ACC112 (cell line): ENCODE results near the gene STK11IP.

ENCODE experiments used
- H2AFZ ChIP-seq: fragments of 200-600 bp; sonication (generic); one replicate; pipeline ENCODE4 v1.6.0; 2017; ENCODE audit warnings: antibody characterized with exemption, low read length; ENCODE audit not compliant: unreplicated experiment
- H3K27ac ChIP-seq: fragments of 200-600 bp; sonication (generic); 2 replicates; pipeline ENCODE4 v1.5.1; 2014; ENCODE audit warnings: low read depth, mild to moderate bottlenecking, antibody characterized with exemption, low read length, moderate library complexity
- H3K27me3 ChIP-seq: fragments of 200-600 bp; sonication (generic); 2 replicates; pipeline ENCODE4 v1.6.1; 2014; ENCODE audit warnings: mild to moderate bottlenecking, antibody characterized with exemption, low read length, moderate library complexity, mixed read lengths; ENCODE audit not compliant: insufficient read depth
- H3K36me3 ChIP-seq: fragments of 200-600 bp; sonication (generic); 2 replicates; pipeline ENCODE4 v1.6.1; 2016; ENCODE audit warnings: mild to moderate bottlenecking, antibody characterized with exemption, low read length, moderate library complexity, mixed read lengths; ENCODE audit not compliant: insufficient read depth
- H3K4me1 ChIP-seq: fragments of 200-600 bp; sonication (generic); one replicate; pipeline ENCODE4 v1.6.1; 2016; ENCODE audit warnings: low read length, mixed read lengths; ENCODE audit not compliant: insufficient read depth, unreplicated experiment, control insufficient read depth
- H3K4me3 ChIP-seq: fragments of 200-600 bp; sonication (generic); 2 replicates; pipeline ENCODE4 v1.5.1; 2014; ENCODE audit warnings: mild to moderate bottlenecking, low read depth, low read length
- H3K79me2 ChIP-seq: fragments of 200-600 bp; sonication (generic); one replicate; pipeline ENCODE4 v1.6.0; 2016; ENCODE audit warnings: low read length; ENCODE audit not compliant: control insufficient read depth, unreplicated experiment, insufficient read depth

The STK11IP gene

GRCh38 chr2:219593154-219593553 lies 4.5 kb upstream of the STK11IP start:
- Histone ChIP-seq H3K27me3 (no peaks in the 10 kb centered on the region), H3K27ac (no peak overlapping the region), H3K4me3 (no peak overlapping the region), H3K36me3 (no peaks in the 10 kb centered on the region), H3K79me2 (no peaks in the 10 kb centered on the region), H2AFZ (no peak overlapping the region), H3K4me1 (peaks cover 5% of the 10 kb centered on the region)

GRCh38 chr2:219595256-219595655 lies 2.4 kb upstream of the STK11IP start:
- Histone ChIP-seq H3K79me2 (peaks cover 2% of the 10 kb centered on the region), H3K4me1 (peaks cover 11% of the 10 kb centered on the region), H3K36me3 (no peaks in the 10 kb centered on the region), H3K27me3 (no peaks in the 10 kb centered on the region), H3K27ac (peak overlapping the region; percentile 11; the same call in 1 of the 2 replicates), H3K4me3 (no peak overlapping the region), H2AFZ (peak overlapping the region; percentile 84)

GRCh38 chr2:219596954-219597551 lies 604 bp upstream of the STK11IP start:
- Histone ChIP-seq H3K27me3 (no peaks in the 10 kb centered on the region), H2AFZ (peak overlapping the region; percentile 79), H3K79me2 (peaks cover 2% of the 10 kb centered on the region), H3K4me1 (peaks cover 11% of the 10 kb centered on the region), H3K36me3 (no peaks in the 10 kb centered on the region), H3K4me3 (peak overlapping the region; percentile 90), H3K27ac (peak overlapping the region; percentile 83)

GRCh38 chr2:219598308-219599078 lies 836 bp downstream of the STK11IP start:
- Histone ChIP-seq H3K36me3 (no peaks in the 10 kb centered on the region), H3K4me3 (peak overlapping the region; percentile 90), H3K4me1 (peaks cover 11% of the 10 kb centered on the region), H3K27ac (peak overlapping the region; percentile 83), H2AFZ (peak overlapping the region; percentile 99), H3K79me2 (peaks cover 2% of the 10 kb centered on the region), H3K27me3 (no peaks in the 10 kb centered on the region)

GRCh38 chr2:219603771-219604170 lies 6.1 kb downstream of the STK11IP start:
- no peaks in the 10 kb centered on the region for H3K36me3 ChIP-seq
- peaks cover under 1% of the 10 kb centered on the region for H3K4me1 ChIP-seq
- peaks cover 1% of the 10 kb centered on the region for H3K79me2 ChIP-seq
- H3K27me3 ChIP-seq = no peaks in the 10 kb centered on the region
- no peak overlapping the region for H3K27ac ChIP-seq
- no peak overlapping the region for H2AFZ ChIP-seq
- no peak overlapping the region for H3K4me3 ChIP-seq

- H3K4me1 ChIP-seq = no peaks in the 10 kb centered on the region
- H3K79me2 ChIP-seq = no peaks in the 10 kb centered on the region
- no peak overlapping the region for H3K4me3 ChIP-seq
- H3K27ac ChIP-seq = no peak overlapping the region
- no peak overlapping the region for H2AFZ ChIP-seq
- no peaks in the 10 kb centered on the region for H3K27me3 ChIP-seq
- H3K36me3 ChIP-seq = no peaks in the 10 kb centered on the region
Measured at GRCh38 chr2:219605607-219605954, 7.9 kb downstream of the STK11IP start.

- Histone ChIP-seq H3K27me3 (no peaks in the 10 kb centered on the region), H3K27ac (no peak overlapping the region), H2AFZ (no peak overlapping the region), H3K4me3 (no peak overlapping the region), H3K36me3 (no peaks in the 10 kb centered on the region), H3K79me2 (no peaks in the 10 kb centered on the region), H3K4me1 (no peaks in the 10 kb centered on the region)
Measured at GRCh38 chr2:219607931-219608330, 10.3 kb downstream of the STK11IP start.

GRCh38 chr2:219608399-219608964 lies 10.8 kb downstream of the STK11IP start:
- Histone ChIP-seq H2AFZ (no peak overlapping the region), H3K27ac (no peak overlapping the region), H3K79me2 (no peaks in the 10 kb centered on the region), H3K36me3 (no peaks in the 10 kb centered on the region), H3K4me1 (no peaks in the 10 kb centered on the region), H3K4me3 (no peak overlapping the region), H3K27me3 (no peaks in the 10 kb centered on the region)

- no peak overlapping the region for H3K27ac ChIP-seq
- no peaks in the 10 kb centered on the region for H3K79me2 ChIP-seq
- H3K27me3 ChIP-seq = no peaks in the 10 kb centered on the region
- no peak overlapping the region for H2AFZ ChIP-seq
- H3K4me3 ChIP-seq = no peak overlapping the region
- no peaks in the 10 kb centered on the region for H3K36me3 ChIP-seq
- H3K4me1 ChIP-seq = no peaks in the 10 kb centered on the region
Measured at GRCh38 chr2:219609149-219609750, 11.6 kb downstream of the STK11IP start.

GRCh38 chr2:219611306-219611705 lies 13.6 kb downstream of the STK11IP start:
- Histone ChIP-seq H3K36me3 (no peaks in the 10 kb centered on the region), H3K27ac (no peak overlapping the region), H2AFZ (no peak overlapping the region), H3K4me1 (no peaks in the 10 kb centered on the region), H3K79me2 (no peaks in the 10 kb centered on the region), H3K27me3 (no peaks in the 10 kb centered on the region), H3K4me3 (no peak overlapping the region)
